ENCODE measurements around the gene HIVEP1.

DNA sequence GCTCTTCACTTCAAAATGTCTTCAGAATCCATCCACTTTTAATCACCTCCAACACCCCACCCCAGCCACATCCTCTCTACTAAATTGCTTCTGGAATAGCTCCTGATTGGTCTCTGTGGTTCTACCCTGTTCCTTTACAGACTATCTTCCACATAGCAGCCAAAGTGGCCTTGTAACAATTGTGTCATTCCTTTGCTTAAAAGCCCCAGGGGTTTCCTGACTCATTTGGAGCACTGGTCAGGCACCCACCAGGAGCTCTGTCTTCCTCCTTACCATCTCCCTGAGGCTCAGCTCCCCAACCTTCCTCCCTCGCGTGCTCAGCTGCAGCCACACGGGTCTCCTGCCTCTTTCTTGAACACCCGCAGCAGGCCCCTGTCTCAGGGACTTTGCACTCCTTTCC, 126.8 kb downstream of the HIVEP1 start:
- TF ChIP-seq, protein P1, sequence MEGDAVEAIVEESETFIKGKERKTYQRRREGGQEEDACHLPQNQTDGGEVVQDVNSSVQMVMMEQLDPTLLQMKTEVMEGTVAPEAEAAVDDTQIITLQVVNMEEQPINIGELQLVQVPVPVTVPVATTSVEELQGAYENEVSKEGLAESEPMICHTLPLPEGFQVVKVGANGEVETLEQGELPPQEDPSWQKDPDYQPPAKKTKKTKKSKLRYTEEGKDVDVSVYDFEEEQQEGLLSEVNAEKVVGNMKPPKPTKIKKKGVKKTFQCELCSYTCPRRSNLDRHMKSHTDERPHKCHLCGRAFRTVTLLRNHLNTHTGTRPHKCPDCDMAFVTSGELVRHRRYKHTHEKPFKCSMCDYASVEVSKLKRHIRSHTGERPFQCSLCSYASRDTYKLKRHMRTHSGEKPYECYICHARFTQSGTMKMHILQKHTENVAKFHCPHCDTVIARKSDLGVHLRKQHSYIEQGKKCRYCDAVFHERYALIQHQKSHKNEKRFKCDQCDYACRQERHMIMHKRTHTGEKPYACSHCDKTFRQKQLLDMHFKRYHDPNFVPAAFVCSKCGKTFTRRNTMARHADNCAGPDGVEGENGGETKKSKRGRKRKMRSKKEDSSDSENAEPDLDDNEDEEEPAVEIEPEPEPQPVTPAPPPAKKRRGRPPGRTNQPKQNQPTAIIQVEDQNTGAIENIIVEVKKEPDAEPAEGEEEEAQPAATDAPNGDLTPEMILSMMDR (IDR thresholded peaks at IDR 0.05): no peak
- no peak for TF ChIP-seq POLR2A (IDR thresholded peaks at IDR 0.05)
